Measurements from ENCODE around the gene PALM2AKAP2.

The PALM2AKAP2 gene

DNA sequence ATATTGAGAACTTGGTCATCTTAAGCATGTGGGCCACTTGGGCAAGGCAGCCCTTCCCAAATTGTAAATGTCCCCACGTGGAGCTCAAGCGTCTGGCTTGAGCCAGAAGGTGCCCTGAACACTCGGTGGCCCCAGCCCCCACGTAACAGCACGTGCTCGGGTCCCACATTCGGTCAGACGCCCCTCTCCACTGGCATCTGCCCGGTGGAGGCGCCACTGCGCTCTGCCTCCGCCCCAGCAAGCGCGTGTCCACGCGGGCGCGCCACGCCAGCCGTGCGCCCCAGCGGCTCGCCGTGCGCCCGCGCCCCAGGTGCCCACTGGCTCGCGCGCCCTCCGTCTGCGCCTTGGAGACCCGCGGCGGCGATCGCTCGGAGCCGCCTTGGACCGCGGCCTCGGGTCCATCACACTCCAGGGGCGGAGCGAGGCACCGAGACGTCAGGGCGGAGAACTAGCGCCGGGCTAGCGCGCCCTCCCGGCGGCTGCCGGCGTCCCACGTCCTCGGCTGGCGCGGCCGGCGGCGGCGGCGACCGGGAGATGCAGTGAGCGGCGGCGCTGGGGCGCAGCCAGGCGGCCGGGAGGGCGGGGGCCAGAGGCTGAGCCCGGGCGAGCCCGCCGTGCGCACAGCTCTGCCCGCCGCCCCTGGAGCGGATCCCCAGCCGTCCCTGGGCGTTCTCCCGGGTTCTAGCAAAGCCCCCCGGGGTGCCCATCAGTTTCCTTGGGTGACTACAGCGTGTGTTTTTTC, at the start of gene PALM2AKAP2:
Gene PALM2AKAP2 (plus strand): TSS at position 488 of the 742 bp plus-strand sequence. CDS start 291 bp downstream, outside the sequence.
- DNase-seq (ENCODE audit: low read depth), result peak; percentile 60

GRCh38 chr9:109730228-109730627, 49.8 kb upstream of the PALM2AKAP2 start:
- no peak overlapping the region for H3K4me3 ChIP-seq (replicated peaks; ENCODE audit: low read depth, low read length)
- peak; percentile 16 for DNase-seq (ENCODE audit: low read depth)
- TF ChIP-seq CTCF (IDR thresholded peaks at IDR 0.05; ENCODE audit: low read length, missing control alignments), result no peak

More for the DNA sequence above, at the start of gene PALM2AKAP2:
- H3K4me3 ChIP-seq (replicated peaks; ENCODE audit: low read depth, low read length), result peak within 1 kb of the TSS; percentile 80
- peak; percentile 6 for TF ChIP-seq CTCF (IDR thresholded peaks at IDR 0.05; ENCODE audit: low read length, missing control alignments)

DNA sequence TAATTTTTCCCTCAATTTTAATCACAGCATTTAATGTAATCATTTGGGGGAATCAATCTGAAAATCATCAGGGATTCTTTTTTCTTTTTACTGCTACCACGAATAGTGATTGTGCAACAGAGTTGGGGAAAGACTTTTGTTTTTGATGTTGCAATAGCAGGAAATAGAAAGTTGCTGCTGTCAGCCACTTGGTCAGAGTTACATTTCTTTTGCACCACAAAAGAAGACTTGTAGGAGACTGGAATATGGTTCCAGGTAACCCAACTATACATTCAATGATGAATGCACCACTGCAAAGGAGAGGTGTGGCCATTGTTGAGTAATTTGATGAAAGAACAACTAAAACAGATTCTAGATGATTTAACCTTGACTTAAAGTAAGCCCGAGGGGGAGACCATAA, 46.3 kb upstream of the PALM2AKAP2 start:
- TF ChIP-seq CTCF (IDR thresholded peaks at IDR 0.05; ENCODE audit: low read length, missing control alignments), result no peak
- DNase-seq (ENCODE audit: low read depth), result peak; percentile 81
- H3K4me3 ChIP-seq (replicated peaks; ENCODE audit: low read depth, low read length), result no peak overlapping the region

DNA sequence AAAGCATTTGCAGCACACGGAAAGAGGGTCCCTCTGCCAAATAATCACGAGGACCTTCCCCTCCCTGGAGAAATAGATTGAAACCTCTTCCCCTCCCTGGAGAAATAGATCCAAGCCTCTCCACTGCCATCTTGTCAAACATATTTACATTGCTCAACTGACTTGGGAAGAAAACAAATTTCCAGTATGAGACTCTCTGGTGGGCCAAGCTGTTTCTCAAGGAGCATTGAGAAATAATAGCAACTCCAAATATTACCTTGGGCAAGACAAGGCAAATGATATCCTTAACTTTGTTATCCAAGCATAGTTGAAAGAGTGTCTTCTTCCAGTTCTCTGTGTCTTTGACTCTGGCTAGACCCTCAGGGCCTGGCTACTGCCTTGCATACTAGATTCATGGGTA, 45.2 kb upstream of the PALM2AKAP2 start:
- DNase-seq (ENCODE audit: low read depth), result no peak
- no peak overlapping the region for H3K4me3 ChIP-seq (replicated peaks; ENCODE audit: low read depth, low read length)
- no peak for TF ChIP-seq CTCF (IDR thresholded peaks at IDR 0.05; ENCODE audit: low read length, missing control alignments)

- no peak overlapping the region for H3K4me3 ChIP-seq (replicated peaks; ENCODE audit: low read depth, low read length)
- DNase-seq (ENCODE audit: low read depth), result peak; percentile 30
- TF ChIP-seq CTCF (IDR thresholded peaks at IDR 0.05; ENCODE audit: low read length, missing control alignments), result no peak
Measured at GRCh38 chr9:109735801-109736200, 44.2 kb upstream of the PALM2AKAP2 start.

GRCh38 chr9:109737295-109737694, 42.7 kb upstream of the PALM2AKAP2 start:
- no peak for DNase-seq (ENCODE audit: low read depth)
- no peak overlapping the region for H3K4me3 ChIP-seq (replicated peaks; ENCODE audit: low read depth, low read length)
- no peak for TF ChIP-seq CTCF (IDR thresholded peaks at IDR 0.05; ENCODE audit: low read length, missing control alignments)

GRCh38 chr9:109739760-109740159, 40.2 kb upstream of the PALM2AKAP2 start:
- TF ChIP-seq CTCF (IDR thresholded peaks at IDR 0.05; ENCODE audit: low read length, missing control alignments), result no peak
- H3K4me3 ChIP-seq (replicated peaks; ENCODE audit: low read depth, low read length), result no peak overlapping the region
- no peak for DNase-seq (ENCODE audit: low read depth)

All from fibroblast of pulmonary artery (primary cell).